SK-N-SH treated with all-trans-retinoic acid at 6 μM for 48 hours (cell line): ENCODE measurements around the gene TNFAIP1.

Experiments used
- ATAC-seq: fragments of 200-7000 bp; cut with Tn5 transposase; 3 replicates; pipeline ENCODE4 v1.9.1; 2020; ENCODE audit warnings: mild to moderate bottlenecking, moderate library complexity
- ARNTL ChIP-seq: fragments of 450-650 bp; formaldehyde crosslinking; IDR thresholded peaks from 2 replicates; pipeline ENCODE4 v1.5.0; 2020; ENCODE audit warnings: low read depth, mild to moderate bottlenecking, moderate library complexity, borderline replicate concordance
- BACH2 ChIP-seq: fragments of 250-450 bp; sonication (Bioruptor Pico); IDR thresholded peaks from 2 replicates; pipeline ENCODE4 v1.9.0; 2021; ENCODE audit warnings: mild to moderate bottlenecking, borderline replicate concordance
- CSDC2 ChIP-seq: fragments of 250-450 bp; sonication (Bioruptor Pico); IDR thresholded peaks from 2 replicates; pipeline ENCODE4 v1.5.0; 2020; ENCODE audit warnings: mild to moderate bottlenecking, moderate library complexity
- ISL1 ChIP-seq: fragments of 250-450 bp; sonication (Bioruptor Pico); IDR thresholded peaks from 2 replicates; pipeline ENCODE4 v2.1.2; 2022; ENCODE audit warnings: mild to moderate bottlenecking, moderate library complexity
- TCF4 ChIP-seq: fragments of 250-450 bp; sonication (Bioruptor Pico); IDR thresholded peaks from 2 replicates; pipeline ENCODE4 v1.8.0; 2021; ENCODE audit warnings: mild to moderate bottlenecking, moderate library complexity, borderline replicate concordance
- ZC3H10 ChIP-seq: fragments of 250-450 bp; sonication (Bioruptor Pico); IDR thresholded peaks from 2 replicates; pipeline ENCODE4 v1.5.1; 2021; ENCODE audit warnings: mild to moderate bottlenecking, moderate library complexity
- ZFP3 ChIP-seq: fragments of 250-450 bp; sonication (Bioruptor Pico); IDR thresholded peaks from 2 replicates; pipeline ENCODE4 v1.5.0; 2020; ENCODE audit warnings: mild to moderate bottlenecking, moderate library complexity
- ZFP30 ChIP-seq: fragments of 450-650 bp; formaldehyde crosslinking; IDR thresholded peaks from 2 replicates; pipeline ENCODE4 v1.5.0; 2022; ENCODE audit warnings: mild to moderate bottlenecking, moderate library complexity
- ZNF565 ChIP-seq: fragments of 450-650 bp; formaldehyde crosslinking; conservative IDR thresholded peaks from 2 replicates; pipeline ENCODE4 v1.5.0; 2020; ENCODE audit warnings: low read depth, mild to moderate bottlenecking, moderate library complexity
- ZNF70 ChIP-seq: fragments of 450-650 bp; formaldehyde crosslinking; IDR thresholded peaks from 2 replicates; pipeline ENCODE4 v1.5.0; 2020; ENCODE audit warnings: mild to moderate bottlenecking, moderate library complexity
- ZNF8 ChIP-seq: fragments of 450-650 bp; formaldehyde crosslinking; IDR thresholded peaks from 2 replicates; pipeline ENCODE4 v1.5.0; 2020; ENCODE audit warnings: mild to moderate bottlenecking, moderate library complexity
- TF ChIP-seq, protein P1 (sequence below): fragments of 250-450 bp; sonication (Bioruptor Pico); IDR thresholded peaks from 2 replicates; pipeline ENCODE4 v1.8.0; 2021; ENCODE audit warnings: low read depth, mild to moderate bottlenecking, moderate library complexity, borderline replicate concordance
- TF ChIP-seq, protein P2 (sequence below): fragments of 250-450 bp; sonication (Bioruptor Pico); IDR thresholded peaks from 2 replicates; pipeline ENCODE4 v1.5.1; 2021; ENCODE audit warnings: mild to moderate bottlenecking, moderate library complexity
- TF ChIP-seq, protein P3 (sequence below): fragments of 250-450 bp; sonication (Bioruptor Pico); IDR thresholded peaks from 2 replicates; pipeline ENCODE4 v1.5.1; 2020; ENCODE audit warnings: low read depth, mild to moderate bottlenecking, moderate library complexity
- TF ChIP-seq, protein P4 (sequence below): fragments of 250-450 bp; sonication (Bioruptor Pico); IDR thresholded peaks from 2 replicates; pipeline ENCODE4 v1.5.0; 2020; ENCODE audit warnings: mild to moderate bottlenecking, moderate library complexity
- TF ChIP-seq, protein P5 (sequence below): fragments of 250-450 bp; sonication (Bioruptor Pico); IDR thresholded peaks from 2 replicates; pipeline ENCODE4 v1.8.0; 2020; ENCODE audit warnings: mild to moderate bottlenecking, moderate library complexity, borderline replicate concordance

Gene TNFAIP1

DNA sequence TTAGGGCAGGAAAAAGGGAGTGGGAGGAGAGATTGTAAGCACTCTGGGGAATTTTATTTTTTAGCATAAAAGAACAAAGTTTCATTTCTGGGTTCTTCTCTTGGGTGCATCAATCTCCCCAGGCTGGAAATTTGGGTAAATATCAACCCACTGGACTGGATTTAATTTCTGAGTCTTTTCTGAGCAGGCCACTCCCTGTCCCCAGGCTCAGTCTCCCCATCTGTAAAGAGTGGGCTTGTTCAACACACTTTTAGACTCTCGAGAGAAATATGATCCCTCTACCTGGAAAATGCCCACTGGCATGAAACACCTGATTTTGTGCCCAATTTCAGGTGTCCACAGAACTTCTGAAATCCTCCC lies 35.2 kb downstream of the TNFAIP1 start:
- TF ChIP-seq, protein P1, sequence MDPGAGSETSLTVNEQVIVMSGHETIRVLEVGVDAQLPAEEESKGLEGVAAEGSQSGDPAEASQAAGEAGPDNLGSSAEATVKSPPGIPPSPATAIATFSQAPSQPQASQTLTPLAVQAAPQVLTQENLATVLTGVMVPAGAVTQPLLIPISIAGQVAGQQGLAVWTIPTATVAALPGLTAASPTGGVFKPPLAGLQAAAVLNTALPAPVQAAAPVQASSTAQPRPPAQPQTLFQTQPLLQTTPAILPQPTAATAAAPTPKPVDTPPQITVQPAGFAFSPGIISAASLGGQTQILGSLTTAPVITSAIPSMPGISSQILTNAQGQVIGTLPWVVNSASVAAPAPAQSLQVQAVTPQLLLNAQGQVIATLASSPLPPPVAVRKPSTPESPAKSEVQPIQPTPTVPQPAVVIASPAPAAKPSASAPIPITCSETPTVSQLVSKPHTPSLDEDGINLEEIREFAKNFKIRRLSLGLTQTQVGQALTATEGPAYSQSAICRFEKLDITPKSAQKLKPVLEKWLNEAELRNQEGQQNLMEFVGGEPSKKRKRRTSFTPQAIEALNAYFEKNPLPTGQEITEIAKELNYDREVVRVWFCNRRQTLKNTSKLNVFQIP (CRISPR knock-in tag) = no peak
- TF ChIP-seq, protein P2, sequence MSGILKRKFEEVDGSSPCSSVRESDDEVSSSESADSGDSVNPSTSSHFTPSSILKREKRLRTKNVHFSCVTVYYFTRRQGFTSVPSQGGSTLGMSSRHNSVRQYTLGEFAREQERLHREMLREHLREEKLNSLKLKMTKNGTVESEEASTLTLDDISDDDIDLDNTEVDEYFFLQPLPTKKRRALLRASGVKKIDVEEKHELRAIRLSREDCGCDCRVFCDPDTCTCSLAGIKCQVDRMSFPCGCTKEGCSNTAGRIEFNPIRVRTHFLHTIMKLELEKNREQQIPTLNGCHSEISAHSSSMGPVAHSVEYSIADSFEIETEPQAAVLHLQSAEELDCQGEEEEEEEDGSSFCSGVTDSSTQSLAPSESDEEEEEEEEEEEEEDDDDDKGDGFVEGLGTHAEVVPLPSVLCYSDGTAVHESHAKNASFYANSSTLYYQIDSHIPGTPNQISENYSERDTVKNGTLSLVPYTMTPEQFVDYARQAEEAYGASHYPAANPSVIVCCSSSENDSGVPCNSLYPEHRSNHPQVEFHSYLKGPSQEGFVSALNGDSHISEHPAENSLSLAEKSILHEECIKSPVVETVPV = no peak
- no peak for ATAC-seq

DNA sequence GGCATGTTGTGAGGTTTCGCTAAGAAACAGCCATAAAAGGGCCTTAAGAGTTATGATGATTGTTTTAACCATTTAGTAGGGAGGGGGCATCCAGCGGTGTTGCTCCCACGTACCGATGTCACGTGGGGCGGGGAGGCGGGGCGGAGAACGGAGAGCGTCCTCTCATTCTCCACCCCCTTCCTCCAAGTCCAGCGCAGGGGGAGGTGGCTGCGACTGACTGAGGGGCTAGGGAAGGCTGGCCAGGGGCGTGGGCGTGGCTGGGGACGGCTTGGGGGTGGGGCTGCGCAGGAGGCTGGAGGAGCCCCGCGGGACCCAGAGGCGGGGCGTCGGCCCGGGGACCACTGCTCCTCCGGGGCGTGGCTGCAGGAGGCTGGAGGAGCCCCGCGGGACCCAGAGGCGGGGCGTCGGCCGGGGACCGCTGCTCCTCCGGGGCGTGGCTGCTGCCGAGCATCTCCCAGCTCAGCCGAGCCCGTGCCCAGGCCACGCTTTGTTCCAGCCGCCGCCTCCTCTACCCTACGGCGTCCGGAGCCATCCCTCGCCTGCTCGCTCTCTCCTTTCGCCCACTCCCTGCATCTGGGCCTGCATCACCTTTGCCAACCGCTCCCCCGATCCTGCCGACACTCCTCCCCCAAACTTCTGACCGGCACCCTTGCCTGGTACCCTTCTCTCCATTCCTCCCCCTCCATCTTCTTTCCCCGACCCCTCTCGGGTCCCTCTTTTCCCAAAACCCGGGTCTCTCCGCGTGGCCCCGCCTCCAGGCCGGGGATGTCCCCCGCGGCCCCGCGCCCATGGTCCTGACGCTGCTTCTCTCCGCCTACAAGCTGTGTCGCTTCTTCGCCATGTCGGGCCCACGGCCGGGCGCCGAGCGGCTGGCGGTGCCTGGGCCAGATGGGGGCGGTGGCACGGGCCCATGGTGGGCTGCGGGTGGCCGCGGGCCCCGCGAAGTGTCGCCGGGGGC lies 36.0 kb downstream of the TNFAIP1 start, which contains the start of gene SARM1:
Gene SARM1, plus strand, starts transcription at position 450 of the 958 bp plus-strand sequence. Its CDS starts 339 bp downstream, at position 789.
- peak; percentile 92 for ATAC-seq
- TF ChIP-seq ARNTL (CRISPR knock-in tag) (no peak), ZNF565 (CRISPR knock-in tag) (no peak), ZNF70 (no peak), BACH2 (CRISPR knock-in tag) (no peak), ZFP30 (CRISPR knock-in tag) (no peak), ZNF8 (CRISPR knock-in tag) (no peak), TCF4 (CRISPR knock-in tag) (no peak), ISL1 (CRISPR knock-in tag) (no peak), ZFP3 (CRISPR knock-in tag) (no peak), ZC3H10 (no peak), CSDC2 (no peak; the same call in 1 of the 2 replicates)
- TF ChIP-seq, protein P2 = no peak
- TF ChIP-seq, protein P3, sequence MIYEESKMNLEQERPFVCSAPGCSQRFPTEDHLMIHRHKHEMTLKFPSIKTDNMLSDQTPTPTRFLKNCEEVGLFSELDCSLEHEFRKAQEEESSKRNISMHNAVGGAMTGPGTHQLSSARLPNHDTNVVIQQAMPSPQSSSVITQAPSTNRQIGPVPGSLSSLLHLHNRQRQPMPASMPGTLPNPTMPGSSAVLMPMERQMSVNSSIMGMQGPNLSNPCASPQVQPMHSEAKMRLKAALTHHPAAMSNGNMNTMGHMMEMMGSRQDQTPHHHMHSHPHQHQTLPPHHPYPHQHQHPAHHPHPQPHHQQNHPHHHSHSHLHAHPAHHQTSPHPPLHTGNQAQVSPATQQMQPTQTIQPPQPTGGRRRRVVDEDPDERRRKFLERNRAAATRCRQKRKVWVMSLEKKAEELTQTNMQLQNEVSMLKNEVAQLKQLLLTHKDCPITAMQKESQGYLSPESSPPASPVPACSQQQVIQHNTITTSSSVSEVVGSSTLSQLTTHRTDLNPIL (CRISPR knock-in tag) = no peak
- TF ChIP-seq, protein P4, sequence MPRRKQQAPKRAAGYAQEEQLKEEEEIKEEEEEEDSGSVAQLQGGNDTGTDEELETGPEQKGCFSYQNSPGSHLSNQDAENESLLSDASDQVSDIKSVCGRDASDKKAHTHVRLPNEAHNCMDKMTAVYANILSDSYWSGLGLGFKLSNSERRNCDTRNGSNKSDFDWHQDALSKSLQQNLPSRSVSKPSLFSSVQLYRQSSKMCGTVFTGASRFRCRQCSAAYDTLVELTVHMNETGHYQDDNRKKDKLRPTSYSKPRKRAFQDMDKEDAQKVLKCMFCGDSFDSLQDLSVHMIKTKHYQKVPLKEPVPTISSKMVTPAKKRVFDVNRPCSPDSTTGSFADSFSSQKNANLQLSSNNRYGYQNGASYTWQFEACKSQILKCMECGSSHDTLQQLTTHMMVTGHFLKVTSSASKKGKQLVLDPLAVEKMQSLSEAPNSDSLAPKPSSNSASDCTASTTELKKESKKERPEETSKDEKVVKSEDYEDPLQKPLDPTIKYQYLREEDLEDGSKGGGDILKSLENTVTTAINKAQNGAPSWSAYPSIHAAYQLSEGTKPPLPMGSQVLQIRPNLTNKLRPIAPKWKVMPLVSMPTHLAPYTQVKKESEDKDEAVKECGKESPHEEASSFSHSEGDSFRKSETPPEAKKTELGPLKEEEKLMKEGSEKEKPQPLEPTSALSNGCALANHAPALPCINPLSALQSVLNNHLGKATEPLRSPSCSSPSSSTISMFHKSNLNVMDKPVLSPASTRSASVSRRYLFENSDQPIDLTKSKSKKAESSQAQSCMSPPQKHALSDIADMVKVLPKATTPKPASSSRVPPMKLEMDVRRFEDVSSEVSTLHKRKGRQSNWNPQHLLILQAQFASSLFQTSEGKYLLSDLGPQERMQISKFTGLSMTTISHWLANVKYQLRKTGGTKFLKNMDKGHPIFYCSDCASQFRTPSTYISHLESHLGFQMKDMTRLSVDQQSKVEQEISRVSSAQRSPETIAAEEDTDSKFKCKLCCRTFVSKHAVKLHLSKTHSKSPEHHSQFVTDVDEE (CRISPR knock-in tag) = no peak
- TF ChIP-seq, protein P5, sequence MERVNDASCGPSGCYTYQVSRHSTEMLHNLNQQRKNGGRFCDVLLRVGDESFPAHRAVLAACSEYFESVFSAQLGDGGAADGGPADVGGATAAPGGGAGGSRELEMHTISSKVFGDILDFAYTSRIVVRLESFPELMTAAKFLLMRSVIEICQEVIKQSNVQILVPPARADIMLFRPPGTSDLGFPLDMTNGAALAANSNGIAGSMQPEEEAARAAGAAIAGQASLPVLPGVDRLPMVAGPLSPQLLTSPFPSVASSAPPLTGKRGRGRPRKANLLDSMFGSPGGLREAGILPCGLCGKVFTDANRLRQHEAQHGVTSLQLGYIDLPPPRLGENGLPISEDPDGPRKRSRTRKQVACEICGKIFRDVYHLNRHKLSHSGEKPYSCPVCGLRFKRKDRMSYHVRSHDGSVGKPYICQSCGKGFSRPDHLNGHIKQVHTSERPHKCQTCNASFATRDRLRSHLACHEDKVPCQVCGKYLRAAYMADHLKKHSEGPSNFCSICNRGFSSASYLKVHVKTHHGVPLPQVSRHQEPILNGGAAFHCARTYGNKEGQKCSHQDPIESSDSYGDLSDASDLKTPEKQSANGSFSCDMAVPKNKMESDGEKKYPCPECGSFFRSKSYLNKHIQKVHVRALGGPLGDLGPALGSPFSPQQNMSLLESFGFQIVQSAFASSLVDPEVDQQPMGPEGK (CRISPR knock-in tag) = no peak
- TF ChIP-seq, protein P1 (CRISPR knock-in tag) = no peak
